Naive B cell (primary cell): ENCODE measurements around the gene PPP5C. TPM values are rescaled to one million over a fixed set of nuclear protein-coding genes. Genes with fewer than 3 reads are reported as not detected.
A peak's percentile ranks its signal among the peaks of the same experiment; 100 is the strongest.

ENCODE experiments used
- ATAC-seq, 2 donors: fragments of 150-1000 bp; cut with Tn5 transposase; 2 replicates each; pipeline ENCODE4 v1.10.0; 2021; ENCODE audit warnings: low read depth in 2 of 2, mild to moderate bottlenecking in 2 of 2, moderate library complexity in 2 of 2
- DNase-seq: peaks from one replicate; pipeline ENCODE4 v3.0.0; 2022
- H3K27ac Mint-ChIP-seq, 6 donors: one replicate each; pipeline ENCODE4 v1.8.0; 2020 to 2022; ENCODE audit warnings: mild to moderate bottlenecking in 6 of 6, mixed read lengths in 6 of 6, moderate library complexity in 5 of 6, inconsistent platforms in 2 of 6
- H3K27me3 Mint-ChIP-seq, 3 donors: one replicate each; pipeline ENCODE4 v1.8.0; 2021 to 2022; ENCODE audit warnings: mixed read lengths in 3 of 3, mild to moderate bottlenecking in 1 of 3
- H3K36me3 Mint-ChIP-seq, 2 donors: one replicate each; pipeline ENCODE4 v1.8.0; 2020 to 2022; ENCODE audit warnings: mixed read lengths in 2 of 2, inconsistent platforms in 1 of 2, mild to moderate bottlenecking in 1 of 2
- H3K4me1 Mint-ChIP-seq, 3 donors: one replicate each; pipeline ENCODE4 v1.8.0; 2020 to 2022; ENCODE audit warnings: mixed read lengths in 3 of 3, inconsistent platforms in 1 of 3, mild to moderate bottlenecking in 1 of 3, moderate library complexity in 1 of 3
- H3K4me3 Mint-ChIP-seq, 8 donors: one replicate each; pipeline ENCODE4 v1.8.0; 2020 to 2022; ENCODE audit warnings: mild to moderate bottlenecking in 8 of 8, mixed read lengths in 8 of 8, moderate library complexity in 8 of 8, inconsistent platforms in 2 of 8
- H3K9me3 Mint-ChIP-seq, 7 donors: one replicate each; pipeline ENCODE4 v1.8.0; 2020 to 2022; ENCODE audit warnings: mixed read lengths in 7 of 7, mild to moderate bottlenecking in 5 of 7, inconsistent platforms in 2 of 7, moderate library complexity in 1 of 7
- polyA plus RNA-seq, 6 donors: library from polyadenylated mRNA; unstranded; fragments of 300-500 nt; fragmentation: Illumina TruSeq; gene quantifications; one replicate each; pipeline ENCODE4 v1.2.3, GENCODE V29; 2021; ENCODE audit warnings: low read depth in 6 of 6

PPP5C gene
- polyA plus RNA-seq, 6 donors from 2014 or later = 14.5 to 26.6 (median 19.7) TPM

GRCh38 chr19:46341937-46342336, 5.0 kb upstream of the PPP5C start:
- H3K27ac Mint-ChIP-seq = peak overlapping the region in 1 of 6 donors; percentile 42
- peaks cover 17 to 60% (median 53%) of the 10 kb centered on the region in 3 donors for H3K27me3 Mint-ChIP-seq
- ATAC-seq (no peak), DNase-seq (no peak)
- H3K36me3 Mint-ChIP-seq = no peaks in the 10 kb centered on the region
- H3K4me1 Mint-ChIP-seq = peaks cover 4 to 11% (median 8%) of the 10 kb centered on the region in 3 donors
- peaks cover 0 to 1% (median 0%) of the 10 kb centered on the region in 7 donors for H3K9me3 Mint-ChIP-seq
- H3K4me3 Mint-ChIP-seq = no peak overlapping the region

DNA sequence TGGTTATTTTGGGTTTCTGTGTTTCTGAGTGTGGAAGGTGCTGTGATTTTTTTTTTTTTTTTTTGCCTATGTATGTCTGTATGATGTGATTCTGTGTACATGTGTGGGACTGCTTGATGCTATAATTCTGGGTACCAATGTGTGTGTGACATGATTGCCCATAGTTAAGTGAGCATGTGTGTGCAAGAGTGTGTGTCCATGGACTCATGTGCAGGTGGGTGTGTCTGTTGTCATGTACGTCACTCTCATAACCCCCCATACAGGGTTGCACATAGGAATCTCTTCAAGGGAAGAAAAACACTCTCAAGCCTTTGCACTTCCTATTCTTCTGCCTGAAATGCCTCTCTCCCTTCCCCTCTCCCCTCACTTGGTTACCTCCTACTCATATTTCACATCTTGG, 2.5 kb upstream of the PPP5C start:
- DNase-seq = no peak
- no peak for ATAC-seq
- H3K9me3 Mint-ChIP-seq = no peaks in the 10 kb centered on the region
- H3K27me3 Mint-ChIP-seq = peaks cover 17 to 48% (median 41%) of the 10 kb centered on the region in 3 donors
- H3K27ac Mint-ChIP-seq = no peak overlapping the region
- peak overlapping the region in 2 of 8 donors; percentile 76 to 97 for H3K4me3 Mint-ChIP-seq
- no peaks in the 10 kb centered on the region for H3K36me3 Mint-ChIP-seq
- peaks cover 25 to 35% (median 33%) of the 10 kb centered on the region in 3 donors for H3K4me1 Mint-ChIP-seq

- no peaks in the 10 kb centered on the region for H3K9me3 Mint-ChIP-seq
- peaks cover 33 to 42% (median 40%) of the 10 kb centered on the region in 3 donors for H3K4me1 Mint-ChIP-seq
- no peaks in the 10 kb centered on the region for H3K36me3 Mint-ChIP-seq
- peaks cover 15 to 40% (median 35%) of the 10 kb centered on the region in 3 donors for H3K27me3 Mint-ChIP-seq
- ATAC-seq = no peak
- H3K27ac Mint-ChIP-seq = peak overlapping the region in 2 of 6 donors; percentile 4 to 55
- H3K4me3 Mint-ChIP-seq = peak overlapping the region; percentile 79 to 98 (median 96)
- DNase-seq = no peak
Measured at GRCh38 chr19:46345157-46345556, 1.7 kb upstream of the PPP5C start.

GRCh38 chr19:46347572-46347883, 641 bp downstream of the PPP5C start:
- DNase-seq = no peak
- H3K36me3 Mint-ChIP-seq = no peaks in the 10 kb centered on the region
- no peak for ATAC-seq

GRCh38 chr19:46347985-46348384, 1.1 kb downstream of the PPP5C start:
- Mint-ChIP-seq H3K36me3 (no peaks in the 10 kb centered on the region), H3K27ac (peak overlapping the region in 4 of 6 donors; percentile 42 to 90 (median 86)), H3K4me1 (peaks cover 47 to 64% (median 54%) of the 10 kb centered on the region in 3 donors), H3K27me3 (peaks cover 12 to 25% (median 23%) of the 10 kb centered on the region in 3 donors), H3K4me3 (peak overlapping the region; percentile 79 to 98 (median 96)), H3K9me3 (no peaks in the 10 kb centered on the region)
- ATAC-seq = no peak
- DNase-seq = no peak

More at GRCh38 chr19:46347572-46347883, 641 bp downstream of the PPP5C start:
- Mint-ChIP-seq H3K4me1 (peaks cover 47 to 62% (median 54%) of the 10 kb centered on the region in 3 donors), H3K9me3 (no peaks in the 10 kb centered on the region), H3K27me3 (peaks cover 12 to 29% (median 27%) of the 10 kb centered on the region in 3 donors), H3K27ac (peak overlapping the region in 5 of 6 donors; percentile 65 to 95 (median 87)), H3K4me3 (peak overlapping the region; percentile 79 to 98 (median 96))

- ATAC-seq (no peak), DNase-seq (no peak)
- Mint-ChIP-seq H3K4me1 (peaks cover 50 to 66% (median 54%) of the 10 kb centered on the region in 3 donors), H3K36me3 (no peaks in the 10 kb centered on the region), H3K9me3 (no peaks in the 10 kb centered on the region), H3K4me3 (peak overlapping the region; percentile 64 to 97 (median 89)), H3K27me3 (peaks cover 6 to 10% (median 8%) of the 10 kb centered on the region in 3 donors), H3K27ac (peak overlapping the region; percentile 46 to 95 (median 84))
Measured at GRCh38 chr19:46349311-46349993, 2.6 kb downstream of the PPP5C start.

DNA sequence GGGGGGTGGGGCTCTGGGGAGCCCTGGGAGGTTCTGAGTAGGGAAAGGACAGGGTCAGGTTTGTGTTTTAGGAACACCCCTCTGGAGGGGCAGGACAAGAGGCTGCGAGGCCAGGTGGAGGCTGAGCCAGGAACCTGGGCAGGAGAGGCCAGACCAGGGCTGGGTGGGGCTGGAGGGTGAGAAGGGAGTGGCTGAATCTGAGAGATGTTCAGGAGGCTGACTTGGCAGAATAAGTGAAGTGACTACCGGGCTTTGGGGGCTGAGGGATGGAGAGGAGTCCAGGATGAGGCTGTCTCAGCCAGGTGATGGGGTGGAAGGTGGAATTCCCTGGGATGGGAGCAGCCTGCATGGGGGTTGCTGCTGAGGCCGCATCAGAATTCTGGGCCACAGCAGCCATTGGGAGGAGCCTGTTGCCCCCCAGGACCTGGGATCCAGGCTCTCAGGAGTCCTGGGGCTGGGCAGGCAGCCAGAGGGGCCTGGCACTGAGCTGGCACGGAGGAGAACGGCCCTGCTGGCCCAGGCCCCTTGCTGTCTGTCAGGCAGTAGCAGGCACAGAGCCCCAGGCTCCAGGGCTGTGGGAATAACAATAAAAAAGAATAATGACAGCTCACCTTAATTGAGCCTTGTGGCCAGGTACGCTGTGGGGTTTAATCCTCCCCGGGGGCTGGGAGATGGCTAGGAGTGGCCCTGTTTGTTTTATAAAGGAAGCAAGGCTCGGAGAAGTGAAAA, 3.3 kb downstream of the PPP5C start:
- Mint-ChIP-seq H3K27ac (peak overlapping the region; percentile 51 to 94 (median 86)), H3K36me3 (no peaks in the 10 kb centered on the region), H3K9me3 (no peaks in the 10 kb centered on the region), H3K27me3 (peaks cover 5 to 6% (median 6%) of the 10 kb centered on the region in 3 donors), H3K4me1 (peaks cover 50 to 66% (median 55%) of the 10 kb centered on the region in 3 donors), H3K4me3 (peak overlapping the region; percentile 35 to 97 (median 86))
- no peak for ATAC-seq
- DNase-seq = no peak

DNA sequence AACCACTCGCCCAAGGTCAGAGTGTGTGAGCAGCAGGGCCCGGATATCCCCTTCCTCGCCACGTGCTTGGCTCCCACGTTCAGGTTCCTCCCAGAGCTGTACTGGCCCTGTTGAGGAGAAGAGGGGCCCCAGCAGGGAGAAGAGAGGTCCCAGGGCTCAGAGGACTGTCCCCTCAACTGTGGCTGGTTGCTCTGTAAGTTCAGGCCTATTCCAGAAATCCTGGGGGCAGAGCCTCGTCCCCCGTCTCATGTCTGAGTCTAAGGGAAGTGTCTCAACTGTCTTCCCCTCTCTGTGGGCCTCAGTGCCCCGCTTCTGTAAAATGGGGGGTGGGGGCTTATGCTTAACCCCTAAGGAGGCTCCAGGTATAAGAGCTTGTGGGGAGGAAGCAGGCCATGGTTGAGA, 3.9 kb downstream of the PPP5C start:
- Mint-ChIP-seq H3K4me1 (peaks cover 48 to 66% (median 61%) of the 10 kb centered on the region in 3 donors), H3K4me3 (peak overlapping the region; percentile 35 to 97 (median 84)), H3K9me3 (no peaks in the 10 kb centered on the region), H3K36me3 (no peaks in the 10 kb centered on the region), H3K27me3 (peaks cover 0 to under 1% (median under 1%) of the 10 kb centered on the region in 3 donors), H3K27ac (peak overlapping the region; percentile 44 to 94 (median 86))
- ATAC-seq (peak; percentile 44 to 47), DNase-seq (no peak)

DNA sequence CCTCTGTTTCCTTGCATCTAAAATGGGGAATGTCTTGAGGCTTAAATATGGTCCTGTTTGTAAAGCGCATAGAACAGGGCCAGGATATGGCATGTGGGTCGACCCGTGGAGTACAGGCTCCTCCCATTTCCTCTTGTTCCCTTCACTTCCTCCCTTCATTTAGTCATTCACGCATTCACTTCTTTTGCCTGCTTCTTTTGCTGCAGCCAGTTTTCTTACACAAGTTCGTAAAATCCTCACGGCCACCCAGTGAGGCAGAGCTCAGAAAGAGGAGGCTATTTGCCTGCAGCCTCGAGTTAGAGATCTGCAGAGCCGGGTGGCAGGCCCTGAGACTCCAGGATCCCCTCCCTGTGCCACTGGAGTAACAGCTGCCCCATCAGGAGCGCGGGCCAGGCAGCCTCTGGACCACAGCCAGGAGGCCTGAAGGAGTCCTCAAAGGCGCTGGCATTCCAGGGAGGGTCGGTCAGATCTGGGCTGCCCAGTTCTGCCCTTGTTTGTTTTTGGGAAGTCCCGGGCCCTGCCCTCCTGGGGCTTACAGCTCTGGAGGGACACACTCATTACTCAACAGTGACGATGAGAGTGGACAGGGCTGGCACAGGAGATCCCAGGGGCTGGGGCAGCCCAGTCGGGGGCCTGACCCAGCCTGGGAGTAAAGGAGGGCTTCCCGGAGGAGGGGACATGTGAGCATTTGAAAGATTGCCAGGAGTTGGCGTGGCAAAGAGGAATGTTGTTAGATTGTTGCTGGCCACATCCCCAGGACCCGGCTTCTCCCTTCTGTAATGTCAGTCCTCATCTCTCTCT, 4.6 kb downstream of the PPP5C start:
- peak overlapping the region; percentile 61 to 93 (median 86) for H3K27ac Mint-ChIP-seq
- peak overlapping the region in 7 of 8 donors; percentile 55 to 97 (median 88) for H3K4me3 Mint-ChIP-seq
- H3K9me3 Mint-ChIP-seq = no peaks in the 10 kb centered on the region
- ATAC-seq (no peak), DNase-seq (no peak)
- H3K27me3 Mint-ChIP-seq = no peaks in the 10 kb centered on the region
- no peaks in the 10 kb centered on the region for H3K36me3 Mint-ChIP-seq
- H3K4me1 Mint-ChIP-seq = peaks cover 49 to 66% (median 59%) of the 10 kb centered on the region in 3 donors

DNA sequence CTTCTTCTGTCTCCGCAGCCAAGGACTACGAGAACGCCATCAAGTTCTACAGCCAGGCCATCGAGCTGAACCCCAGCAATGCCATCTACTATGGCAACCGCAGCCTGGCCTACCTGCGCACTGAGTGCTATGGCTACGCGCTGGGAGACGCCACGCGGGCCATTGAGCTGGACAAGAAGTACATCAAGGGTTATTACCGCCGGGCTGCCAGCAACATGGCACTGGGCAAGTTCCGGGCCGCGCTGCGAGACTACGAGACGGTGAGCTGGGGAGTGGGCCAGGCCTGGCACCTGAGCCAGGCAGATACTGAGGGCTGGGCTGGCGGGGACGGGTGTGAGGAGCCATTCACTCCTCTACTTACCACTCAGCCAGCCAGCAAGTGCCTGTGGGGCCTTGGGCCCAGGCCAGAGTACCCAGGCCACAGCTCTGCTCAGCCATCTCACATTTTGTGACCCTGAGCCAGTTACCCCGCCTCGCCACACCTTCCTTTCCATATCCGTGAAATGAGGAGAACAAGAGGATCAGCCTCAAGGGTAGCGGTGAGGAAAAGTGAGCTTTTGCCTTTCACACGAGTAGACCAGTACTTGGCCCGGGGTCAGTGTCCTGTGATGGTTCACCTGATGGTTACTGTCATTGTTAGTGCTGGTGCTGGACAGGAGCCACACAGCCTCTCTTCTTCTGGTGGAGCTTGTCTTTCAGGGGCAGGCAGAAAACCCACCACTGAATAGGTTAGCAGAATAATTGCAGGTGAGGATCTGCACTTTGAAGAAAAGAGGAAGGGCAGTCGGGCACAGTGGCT, 7.0 kb downstream of the PPP5C start:
- peaks cover 32 to 54% (median 38%) of the 10 kb centered on the region in 3 donors for H3K4me1 Mint-ChIP-seq
- no peak for ATAC-seq
- DNase-seq = no peak
- no peaks in the 10 kb centered on the region for H3K27me3 Mint-ChIP-seq
- H3K4me3 Mint-ChIP-seq = no peak overlapping the region
- H3K9me3 Mint-ChIP-seq = no peaks in the 10 kb centered on the region
- no peaks in the 10 kb centered on the region for H3K36me3 Mint-ChIP-seq
- H3K27ac Mint-ChIP-seq = peak overlapping the region in 1 of 6 donors; percentile 38

- ATAC-seq = no peak
- no peaks in the 10 kb centered on the region for H3K9me3 Mint-ChIP-seq
- H3K36me3 Mint-ChIP-seq = no peaks in the 10 kb centered on the region
- no peak overlapping the region for H3K4me3 Mint-ChIP-seq
- peak overlapping the region in 2 of 6 donors; percentile 59 to 75 for H3K27ac Mint-ChIP-seq
- no peaks in the 10 kb centered on the region for H3K27me3 Mint-ChIP-seq
- H3K4me1 Mint-ChIP-seq = peaks cover 17 to 39% (median 23%) of the 10 kb centered on the region in 3 donors
- DNase-seq = no peak
Measured at GRCh38 chr19:46355234-46356148, 8.6 kb downstream of the PPP5C start.
